ENCODE data around the gene TOX2. TPM values are rescaled to one million over a fixed set of nuclear protein-coding genes. Genes with fewer than 3 reads are reported as not detected.
A peak's percentile ranks its signal among the peaks of the same experiment; 100 is the strongest.

Gene TOX2
- total RNA-seq, 1 experiment from 2014 or later, result 0.37 TPM

GRCh38 chr20:43963872-43964791, 49.5 kb downstream of the TOX2 start:
- in situ Hi-C loops (cut with HindIII; ENCODE audit: low pct_unique_long_range_greater_than_20kb, low sequenced_read_pairs), result no loop called here

GRCh38 chr20:43968341-43969000, 53.8 kb downstream of the TOX2 start:
- in situ Hi-C loops (cut with HindIII; ENCODE audit: low pct_unique_long_range_greater_than_20kb, low sequenced_read_pairs), result no loop called here
- no peak for DNase-seq (ENCODE audit: low read depth, low spot score)

More at GRCh38 chr20:43963872-43964791, 49.5 kb downstream of the TOX2 start:
- no peak for DNase-seq (ENCODE audit: low read depth, low spot score)

DNA sequence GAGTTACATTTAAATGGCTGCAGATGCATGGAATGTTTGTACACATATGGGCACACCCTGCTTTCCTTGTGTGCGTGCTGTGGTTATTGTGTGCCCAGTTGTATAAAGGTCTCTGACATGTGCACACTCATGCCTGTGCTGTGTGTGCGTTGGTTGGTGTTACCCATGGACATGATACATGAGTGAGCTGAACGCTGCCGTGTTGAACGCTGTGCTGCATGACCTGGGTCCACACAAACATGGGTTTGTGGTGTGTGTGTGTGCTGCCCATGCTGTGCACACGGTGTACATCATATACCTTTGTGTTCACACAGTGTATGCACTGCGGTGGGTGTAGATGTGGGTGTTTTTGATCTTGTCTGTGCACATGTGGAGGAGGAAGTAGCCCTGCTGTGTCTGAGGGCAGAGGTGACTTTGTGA, 54.4 kb downstream of the TOX2 start:
- in situ Hi-C loops (cut with HindIII; ENCODE audit: low pct_unique_long_range_greater_than_20kb, low sequenced_read_pairs), result no loop called here
- DNase-seq (ENCODE audit: low read depth, low spot score), result no peak

- no peak for DNase-seq (ENCODE audit: low read depth, low spot score)
- in situ Hi-C loops (cut with HindIII; ENCODE audit: low pct_unique_long_range_greater_than_20kb, low sequenced_read_pairs), result no loop called here
Measured at GRCh38 chr20:43969501-43970182, 55.0 kb downstream of the TOX2 start.

GRCh38 chr20:43971267-43971666, 56.6 kb downstream of the TOX2 start:
- in situ Hi-C loops (cut with HindIII; ENCODE audit: low pct_unique_long_range_greater_than_20kb, low sequenced_read_pairs), result no loop called here
- no peak for DNase-seq (ENCODE audit: low read depth, low spot score)

GRCh38 chr20:43972051-43972450, 57.4 kb downstream of the TOX2 start:
- in situ Hi-C loops (cut with HindIII; ENCODE audit: low pct_unique_long_range_greater_than_20kb, low sequenced_read_pairs), result no loop called here
- DNase-seq (ENCODE audit: low read depth, low spot score), result no peak

GRCh38 chr20:43972692-43973091, 58.0 kb downstream of the TOX2 start:
- in situ Hi-C loops (cut with HindIII; ENCODE audit: low pct_unique_long_range_greater_than_20kb, low sequenced_read_pairs), result no loop called here
- DNase-seq (ENCODE audit: low read depth, low spot score), result no peak

- DNase-seq (ENCODE audit: low read depth, low spot score), result no peak
- in situ Hi-C loops (cut with HindIII; ENCODE audit: low pct_unique_long_range_greater_than_20kb, low sequenced_read_pairs), result no loop called here
Measured at GRCh38 chr20:43973231-43973630, 58.6 kb downstream of the TOX2 start.

- in situ Hi-C loops (cut with HindIII; ENCODE audit: low pct_unique_long_range_greater_than_20kb, low sequenced_read_pairs), result no loop called here
- DNase-seq (ENCODE audit: low read depth, low spot score), result no peak
Measured at GRCh38 chr20:43973671-43974450, 59.2 kb downstream of the TOX2 start.

GRCh38 chr20:43974695-43975094, 60.0 kb downstream of the TOX2 start:
- in situ Hi-C loops (cut with HindIII; ENCODE audit: low pct_unique_long_range_greater_than_20kb, low sequenced_read_pairs), result no loop called here

GRCh38 chr20:43975096-43975768, 60.6 kb downstream of the TOX2 start:
- peak; percentile 44 for DNase-seq (ENCODE audit: low read depth, low spot score)
- in situ Hi-C loops (cut with HindIII; ENCODE audit: low pct_unique_long_range_greater_than_20kb, low sequenced_read_pairs), result no loop called here

More at GRCh38 chr20:43974695-43975094, 60.0 kb downstream of the TOX2 start:
- DNase-seq (ENCODE audit: low read depth, low spot score), result no peak

DNA sequence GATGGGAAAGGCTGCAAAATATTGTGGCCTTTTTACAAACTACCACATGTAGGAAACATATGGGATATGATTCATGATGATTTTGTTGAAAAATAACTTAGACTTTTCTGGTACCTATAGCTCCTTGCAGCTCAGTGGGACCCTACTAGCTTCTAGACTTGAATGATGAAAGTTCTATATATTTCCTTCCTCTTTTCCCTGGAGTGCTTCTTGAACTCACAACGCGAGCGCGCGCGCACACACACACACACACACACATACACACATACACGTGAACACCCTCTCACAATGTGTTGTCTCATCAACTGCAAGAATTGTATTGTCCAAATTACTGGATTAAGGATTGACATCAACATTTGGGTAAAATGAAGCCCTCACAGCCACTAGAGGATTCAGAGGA, 61.9 kb downstream of the TOX2 start:
- DNase-seq (ENCODE audit: low read depth, low spot score), result no peak
- in situ Hi-C loops (cut with HindIII; ENCODE audit: low pct_unique_long_range_greater_than_20kb, low sequenced_read_pairs), result no loop called here

- DNase-seq (ENCODE audit: low read depth, low spot score), result no peak
Measured at GRCh38 chr20:43977252-43977651, 62.6 kb downstream of the TOX2 start.

DNA sequence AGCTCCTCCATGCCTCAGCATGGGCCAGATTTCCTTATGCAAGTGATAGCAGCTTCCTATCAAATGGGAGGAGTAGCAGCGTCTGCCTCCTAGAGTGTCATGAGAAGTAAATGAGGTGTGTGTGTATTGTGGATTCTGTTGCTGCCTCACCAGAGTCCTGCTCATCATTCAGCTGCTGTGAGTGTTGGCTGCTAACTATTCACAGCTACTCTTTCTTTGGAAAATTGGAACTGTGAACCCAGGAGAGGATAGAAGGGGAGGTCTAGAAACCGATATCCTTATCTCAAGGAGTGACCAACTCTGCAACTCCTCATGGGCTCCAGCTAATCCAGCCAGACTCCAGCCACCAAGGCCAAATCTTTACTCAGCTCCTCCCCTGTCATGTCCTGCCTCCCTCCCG, 63.3 kb downstream of the TOX2 start:
- in situ Hi-C loops (cut with HindIII; ENCODE audit: low pct_unique_long_range_greater_than_20kb, low sequenced_read_pairs), result no loop called here
- no peak for DNase-seq (ENCODE audit: low read depth, low spot score)

More at GRCh38 chr20:43977252-43977651, 62.6 kb downstream of the TOX2 start:
- in situ Hi-C loops (cut with HindIII; ENCODE audit: low pct_unique_long_range_greater_than_20kb, low sequenced_read_pairs), result no loop called here

DNA sequence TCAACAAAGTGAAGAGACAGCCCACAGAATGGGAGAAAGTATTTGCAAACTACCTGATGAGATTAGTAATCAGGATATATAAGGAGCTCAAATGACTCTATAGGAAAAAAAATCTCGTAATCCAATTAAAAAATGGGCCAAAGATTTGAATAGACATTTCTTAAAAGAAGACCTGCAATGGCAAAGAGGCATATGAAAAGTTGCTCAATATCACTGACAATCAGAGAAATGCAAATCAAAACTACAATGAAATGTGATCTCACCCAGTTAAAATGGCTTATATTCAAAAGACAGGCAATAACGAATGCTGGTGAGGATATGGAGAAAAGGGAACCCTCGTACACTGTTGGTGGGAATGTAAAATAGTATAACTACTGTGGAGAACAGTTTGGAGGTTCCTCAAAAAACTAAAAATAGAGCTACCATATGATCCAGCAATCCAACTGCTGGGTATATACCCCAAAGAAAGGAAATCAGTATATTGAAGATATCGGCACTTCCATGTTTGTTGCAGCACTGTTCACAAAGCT, 65.0 kb downstream of the TOX2 start:
- no peak for DNase-seq (ENCODE audit: low read depth, low spot score)
- in situ Hi-C loops (cut with HindIII; ENCODE audit: low pct_unique_long_range_greater_than_20kb, low sequenced_read_pairs), result no loop called here

GRCh38 chr20:43981540-43981939, 66.9 kb downstream of the TOX2 start:
- no peak for DNase-seq (ENCODE audit: low read depth, low spot score)
- in situ Hi-C loops (cut with HindIII; ENCODE audit: low pct_unique_long_range_greater_than_20kb, low sequenced_read_pairs), result no loop called here

DNA sequence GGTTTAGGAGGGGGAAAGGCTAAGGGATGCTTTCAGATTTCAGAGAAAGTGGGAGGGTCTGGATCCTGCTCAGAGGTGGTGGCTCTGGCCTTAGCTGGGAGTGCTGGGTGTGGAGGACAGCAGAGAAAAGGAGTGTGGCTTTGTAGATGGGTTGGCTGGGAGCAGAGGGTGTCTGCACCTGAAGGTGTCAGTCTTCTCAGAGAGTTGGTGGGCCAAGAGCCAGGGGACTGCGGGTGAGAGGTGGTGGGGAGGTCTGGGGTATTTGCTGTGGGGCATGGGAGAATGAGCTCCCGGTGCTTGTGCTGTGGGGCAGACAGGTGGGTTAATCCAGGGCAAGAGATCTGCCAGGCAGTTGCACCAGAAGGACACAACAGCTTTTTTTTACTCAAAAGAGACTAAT, 67.4 kb downstream of the TOX2 start:
- no peak for DNase-seq (ENCODE audit: low read depth, low spot score)
- in situ Hi-C loops (cut with HindIII; ENCODE audit: low pct_unique_long_range_greater_than_20kb, low sequenced_read_pairs), result no loop called here

Measured in SK-MEL-5 (cell line).